ENCODE measurements around the gene KCTD14. TPM values are rescaled to one million over a fixed set of nuclear protein-coding genes. Genes with fewer than 3 reads are reported as not detected.

The KCTD14 gene
- total and polyA plus RNA-seq, 2 of the 8 experiments (the other 6 are each of a cell fraction or from before 2014, with no cell fraction given): 21.6 to 24.9 TPM

- Histone ChIP-seq H3K14ac (ENCODE audit: insufficient read length) (no peak overlapping the region), H3K9ac (replicated peaks in 1 of 4; ENCODE audit: extremely low read depth in 1 of 4, low read depth in 3 of 4, low read length in 3 of 4) (no peak overlapping the region), H2AFZ (ENCODE audit: low read length) (no peak overlapping the region), H3K79me1 (ENCODE audit: low read depth, low read length) (no peaks in the 10 kb centered on the region), H2BK15ac (ENCODE audit: low read length) (no peak overlapping the region), H2BK12ac (ENCODE audit: low read depth, low read length) (no peak overlapping the region), H4K5ac (ENCODE audit: insufficient read length, low read depth, low read length) (no peak overlapping the region), H4K20me1 (replicated peaks in 1 of 2; ENCODE audit: control insufficient read depth in 1 of 2, insufficient read depth in 2 of 2, low read length in 2 of 2) (no peaks in the 10 kb centered on the region), H2BK120ac (replicated peaks; ENCODE audit: low read depth, low read length) (no peak overlapping the region), H2BK5ac (ENCODE audit: low read depth, low read length) (no peak overlapping the region), H3K18ac (ENCODE audit: extremely low read depth, low read length) (no peak overlapping the region), H2BK20ac (ENCODE audit: low read length) (no peak overlapping the region), H4K91ac (replicated peaks; ENCODE audit: insufficient read length, low read length) (no peak overlapping the region), H4K8ac (ENCODE audit: extremely low read depth, insufficient read depth, low read length) (no peak overlapping the region), H3K79me2 (ENCODE audit: control insufficient read depth in 1 of 2, insufficient read depth in 2 of 2, low read length in 2 of 2) (no peaks in the 10 kb centered on the region), H3K23ac (ENCODE audit: insufficient read length) (no peak overlapping the region), H3K4ac (replicated peaks; ENCODE audit: insufficient read length, low read depth, low read length) (no peak overlapping the region), H3K4me2 (ENCODE audit: insufficient read depth in 1 of 2, low read depth in 2 of 2, low read length in 2 of 2) (no peak overlapping the region), H3K27me3 (replicated peaks in 1 of 4; ENCODE audit: control insufficient read depth in 3 of 4, extremely low read depth in 1 of 4, insufficient read depth in 3 of 4, low read length in 3 of 4) (no peaks in the 10 kb centered on the region), H3K23me2 (ENCODE audit: low read depth, low read length) (no peaks in the 10 kb centered on the region), H3K4me1 (replicated peaks in 1 of 4; ENCODE audit: control insufficient read depth in 3 of 4, insufficient read depth in 4 of 4, low read length in 3 of 4) (no peaks in the 10 kb centered on the region), H3K9me3 (ENCODE audit: insufficient read depth in 2 of 2, low read depth in 1 of 2, low read length in 1 of 2) (no peaks in the 10 kb centered on the region), H3K36me3 (ENCODE audit: control insufficient read depth in 2 of 4, insufficient read depth in 4 of 4, low read length in 3 of 4) (no peaks in the 10 kb centered on the region), H2AK5ac (ENCODE audit: low read depth, low read length) (no peak overlapping the region), H3K27ac (ENCODE audit: low read depth, low read length) (no peak overlapping the region), H3K4me3 (ENCODE audit: extremely low read depth in 1 of 4, insufficient read depth in 2 of 4, low read depth in 3 of 4, low read length in 4 of 4) (no peak overlapping the region), H3K56ac (replicated peaks; ENCODE audit: insufficient read length, low read depth, low read length) (no peak overlapping the region)
- ChIA-PET POLR2A (ENCODE audit: partially characterized antibody) (interaction anchor here (1.0 to 1.1 kb wide), 2 partner anchors 10 to 12 kb away, joined by 3 read pairs; no protein-coding TSS in a partner anchor), CTCF (ENCODE audit: partially characterized antibody) (interaction anchor here (1.0 to 3.8 kb wide), 6 partner anchors 10 to 95 kb away, joined by 3 to 23 read pairs (median 5); partner anchors contain the start of gene KCTD14)
- WGBS, 2 experiments (ENCODE audit: extremely low coverage in 1 of 2, insufficient coverage in 1 of 2, insufficient read length in 1 of 2, insufficient replicate concordance in 2 of 2, low coverage in 1 of 2, low lambda C conversion rate in 2 of 2, missing lambda C conversion rate in 1 of 2): 94% methylated on average over 2 of the region's 2 CpGs; no CpG with 5 or more reads in 1 of the 2 experiments
- FAIRE-seq: no peak
- no peak for DNase-seq (ENCODE audit: low read depth in 1 of 2, low spot score in 2 of 2)
- TF ChIP-seq POLR2A (IDR thresholded peaks at IDR 0.05; ENCODE audit: control extremely low read depth in 1 of 2, low read depth in 2 of 2, low read length in 2 of 2) (no peak), ZNF274 (IDR thresholded peaks at IDR 0.05; ENCODE audit: borderline replicate concordance, extremely low read depth, low read length) (no peak), CHD2 (IDR thresholded peaks at IDR 0.05; ENCODE audit: low read length) (no peak), CBX8 (IDR thresholded peaks at IDR 0.05; ENCODE audit: borderline replicate concordance, low read depth, low read length) (no peak), E2F6 (IDR thresholded peaks at IDR 0.05) (no peak), POLR2AphosphoS5 (IDR thresholded peaks at IDR 0.05; ENCODE audit: low read depth, low read length) (no peak), BRCA1 (IDR thresholded peaks at IDR 0.05; ENCODE audit: low read depth, low read length) (no peak), CBX5 (IDR thresholded peaks at IDR 0.05; ENCODE audit: low read depth, low read length) (no peak), SIX5 (IDR thresholded peaks at IDR 0.05; ENCODE audit: low read depth, low read length) (no peak), TBP (IDR thresholded peaks at IDR 0.05; ENCODE audit: low read depth, low read length) (no peak), HDAC2 (IDR thresholded peaks at IDR 0.05; ENCODE audit: borderline replicate concordance in 1 of 2, low read depth in 2 of 2, low read length in 2 of 2) (no peak), RFX5 (IDR thresholded peaks at IDR 0.05; ENCODE audit: borderline replicate concordance, low read depth, low read length) (no peak), GABPA (IDR thresholded peaks at IDR 0.05; ENCODE audit: borderline replicate concordance, insufficient read depth, low read length) (no peak), JUN (IDR thresholded peaks at IDR 0.05; ENCODE audit: low read depth, low read length) (no peak), SP1 (IDR thresholded peaks at IDR 0.05; ENCODE audit: low read depth, low read length) (no peak)
These were observed 14.0 kb downstream of the KCTD14 start for GRCh38 chr11:78009062-78009461.
